Measurements from ENCODE around the gene BACH2.

Gene BACH2

GRCh38 chr6:89992818-89993217 lies 303.8 kb downstream of the BACH2 start:
- Histone ChIP-seq H3K79me2 (ENCODE audit: control insufficient read depth, insufficient read depth, low read length, unreplicated experiment) (no peaks in the 10 kb centered on the region), H3K4me3 (ENCODE audit: low read depth, low read length) (no peak overlapping the region), H2AFZ (ENCODE audit: low read length, unreplicated experiment) (no peak overlapping the region), H3K27ac (ENCODE audit: low read depth, low read length) (no peak overlapping the region), H3K27me3 (ENCODE audit: insufficient read depth, low read length) (no peaks in the 10 kb centered on the region), H3K4me1 (ENCODE audit: control insufficient read depth, insufficient read depth, low read length, unreplicated experiment) (no peaks in the 10 kb centered on the region), H3K36me3 (ENCODE audit: insufficient read depth, low read length) (no peaks in the 10 kb centered on the region)

- Histone ChIP-seq H3K27ac (ENCODE audit: low read depth, low read length) (0 out of 2 replicates have a peak overlapping the region, but pooled peaks have one; percentile 13), H3K79me2 (ENCODE audit: control insufficient read depth, insufficient read depth, low read length, unreplicated experiment) (no peaks in the 10 kb centered on the region), H2AFZ (ENCODE audit: low read length, unreplicated experiment) (no peak overlapping the region), H3K27me3 (ENCODE audit: insufficient read depth, low read length) (no peaks in the 10 kb centered on the region), H3K36me3 (ENCODE audit: insufficient read depth, low read length) (no peaks in the 10 kb centered on the region), H3K4me1 (ENCODE audit: control insufficient read depth, insufficient read depth, low read length, unreplicated experiment) (peaks cover 23% of the 10 kb centered on the region), H3K4me3 (ENCODE audit: low read depth, low read length) (no peak overlapping the region)
Observed at GRCh38 chr6:89989742-89990141, 306.9 kb downstream of the BACH2 start.

- H3K4me1 ChIP-seq (ENCODE audit: control insufficient read depth, insufficient read depth, low read length, unreplicated experiment): peaks cover 23% of the 10 kb centered on the region
- no peak overlapping the region for H3K4me3 ChIP-seq (ENCODE audit: low read depth, low read length)
- H3K79me2 ChIP-seq (ENCODE audit: control insufficient read depth, insufficient read depth, low read length, unreplicated experiment): no peaks in the 10 kb centered on the region
- H3K27me3 ChIP-seq (ENCODE audit: insufficient read depth, low read length): no peaks in the 10 kb centered on the region
- H3K27ac ChIP-seq (ENCODE audit: low read depth, low read length): no peak overlapping the region
- H3K36me3 ChIP-seq (ENCODE audit: insufficient read depth, low read length): no peaks in the 10 kb centered on the region
- H2AFZ ChIP-seq (ENCODE audit: low read length, unreplicated experiment): no peak overlapping the region
Observed at GRCh38 chr6:89987830-89988229, 308.8 kb downstream of the BACH2 start.

- peaks cover 23% of the 10 kb centered on the region for H3K4me1 ChIP-seq (ENCODE audit: control insufficient read depth, insufficient read depth, low read length, unreplicated experiment)
- H3K4me3 ChIP-seq (ENCODE audit: low read depth, low read length): no peak overlapping the region
- no peak overlapping the region for H2AFZ ChIP-seq (ENCODE audit: low read length, unreplicated experiment)
- no peaks in the 10 kb centered on the region for H3K79me2 ChIP-seq (ENCODE audit: control insufficient read depth, insufficient read depth, low read length, unreplicated experiment)
- H3K36me3 ChIP-seq (ENCODE audit: insufficient read depth, low read length): no peaks in the 10 kb centered on the region
- no peaks in the 10 kb centered on the region for H3K27me3 ChIP-seq (ENCODE audit: insufficient read depth, low read length)
- H3K27ac ChIP-seq (ENCODE audit: low read depth, low read length): peak overlapping the region; percentile 48
Observed at GRCh38 chr6:89987140-89987539, 309.5 kb downstream of the BACH2 start.

GRCh38 chr6:89986650-89987074 lies 310.0 kb downstream of the BACH2 start:
- Histone ChIP-seq H3K27ac (ENCODE audit: low read depth, low read length) (peak overlapping the region; percentile 48), H3K36me3 (ENCODE audit: insufficient read depth, low read length) (no peaks in the 10 kb centered on the region), H2AFZ (ENCODE audit: low read length, unreplicated experiment) (no peak overlapping the region)

GRCh38 chr6:89985751-89986493 lies 310.7 kb downstream of the BACH2 start:
- Histone ChIP-seq H3K4me3 (ENCODE audit: low read depth, low read length) (no peak overlapping the region), H3K79me2 (ENCODE audit: control insufficient read depth, insufficient read depth, low read length, unreplicated experiment) (no peaks in the 10 kb centered on the region), H3K36me3 (ENCODE audit: insufficient read depth, low read length) (no peaks in the 10 kb centered on the region), H3K4me1 (ENCODE audit: control insufficient read depth, insufficient read depth, low read length, unreplicated experiment) (peaks cover 23% of the 10 kb centered on the region), H3K27ac (ENCODE audit: low read depth, low read length) (peak overlapping the region; percentile 48), H2AFZ (ENCODE audit: low read length, unreplicated experiment) (peak overlapping the region; percentile 42), H3K27me3 (ENCODE audit: insufficient read depth, low read length) (no peaks in the 10 kb centered on the region)

More at GRCh38 chr6:89986650-89987074, 310.0 kb downstream of the BACH2 start:
- no peaks in the 10 kb centered on the region for H3K27me3 ChIP-seq (ENCODE audit: insufficient read depth, low read length)
- H3K4me1 ChIP-seq (ENCODE audit: control insufficient read depth, insufficient read depth, low read length, unreplicated experiment): peaks cover 23% of the 10 kb centered on the region
- no peak overlapping the region for H3K4me3 ChIP-seq (ENCODE audit: low read depth, low read length)
- H3K79me2 ChIP-seq (ENCODE audit: control insufficient read depth, insufficient read depth, low read length, unreplicated experiment): no peaks in the 10 kb centered on the region

GRCh38 chr6:89984926-89985750 lies 311.5 kb downstream of the BACH2 start:
- Histone ChIP-seq H3K79me2 (ENCODE audit: control insufficient read depth, insufficient read depth, low read length, unreplicated experiment) (no peaks in the 10 kb centered on the region), H2AFZ (ENCODE audit: low read length, unreplicated experiment) (peak overlapping the region; percentile 42), H3K27ac (ENCODE audit: low read depth, low read length) (peak overlapping the region; percentile 48), H3K4me1 (ENCODE audit: control insufficient read depth, insufficient read depth, low read length, unreplicated experiment) (peaks cover 23% of the 10 kb centered on the region), H3K27me3 (ENCODE audit: insufficient read depth, low read length) (no peaks in the 10 kb centered on the region), H3K4me3 (ENCODE audit: low read depth, low read length) (no peak overlapping the region), H3K36me3 (ENCODE audit: insufficient read depth, low read length) (no peaks in the 10 kb centered on the region)

- Histone ChIP-seq H3K27ac (ENCODE audit: low read depth, low read length) (no peak overlapping the region), H2AFZ (ENCODE audit: low read length, unreplicated experiment) (no peak overlapping the region), H3K36me3 (ENCODE audit: insufficient read depth, low read length) (no peaks in the 10 kb centered on the region), H3K4me1 (ENCODE audit: control insufficient read depth, insufficient read depth, low read length, unreplicated experiment) (peaks cover 2% of the 10 kb centered on the region), H3K27me3 (ENCODE audit: insufficient read depth, low read length) (no peaks in the 10 kb centered on the region), H3K4me3 (ENCODE audit: low read depth, low read length) (no peak overlapping the region), H3K79me2 (ENCODE audit: control insufficient read depth, insufficient read depth, low read length, unreplicated experiment) (no peaks in the 10 kb centered on the region)
Observed at GRCh38 chr6:89980353-89980752, 316.3 kb downstream of the BACH2 start.

GRCh38 chr6:89979481-89980119 lies 317.0 kb downstream of the BACH2 start:
- Histone ChIP-seq H3K36me3 (ENCODE audit: insufficient read depth, low read length) (no peaks in the 10 kb centered on the region), H3K27ac (ENCODE audit: low read depth, low read length) (no peak overlapping the region), H3K79me2 (ENCODE audit: control insufficient read depth, insufficient read depth, low read length, unreplicated experiment) (no peaks in the 10 kb centered on the region), H3K4me1 (ENCODE audit: control insufficient read depth, insufficient read depth, low read length, unreplicated experiment) (no peaks in the 10 kb centered on the region), H3K4me3 (ENCODE audit: low read depth, low read length) (no peak overlapping the region), H2AFZ (ENCODE audit: low read length, unreplicated experiment) (no peak overlapping the region), H3K27me3 (ENCODE audit: insufficient read depth, low read length) (no peaks in the 10 kb centered on the region)

GRCh38 chr6:89978749-89979145 lies 317.9 kb downstream of the BACH2 start:
- H2AFZ ChIP-seq (ENCODE audit: low read length, unreplicated experiment): no peak overlapping the region
- no peaks in the 10 kb centered on the region for H3K36me3 ChIP-seq (ENCODE audit: insufficient read depth, low read length)
- H3K27ac ChIP-seq (ENCODE audit: low read depth, low read length): no peak overlapping the region
- H3K4me3 ChIP-seq (ENCODE audit: low read depth, low read length): no peak overlapping the region
- H3K4me1 ChIP-seq (ENCODE audit: control insufficient read depth, insufficient read depth, low read length, unreplicated experiment): no peaks in the 10 kb centered on the region
- no peaks in the 10 kb centered on the region for H3K79me2 ChIP-seq (ENCODE audit: control insufficient read depth, insufficient read depth, low read length, unreplicated experiment)
- H3K27me3 ChIP-seq (ENCODE audit: insufficient read depth, low read length): no peaks in the 10 kb centered on the region
